Astrocyte of the cerebellum (primary cell): ENCODE data around the gene TFF3.

ENCODE experiments used
- DNase-seq: peaks from one replicate; pipeline ENCODE4 v3.0.0-alpha.2; 2011; ENCODE audit warnings: low read depth
- H3K4me3 ChIP-seq: 2 replicates; pipeline ENCODE4 v1.5.1; 2011; ENCODE audit warnings: mild to moderate bottlenecking, low read depth, low read length, moderate library complexity
- in situ Hi-C: cut with HindIII; loops from 2 replicates; pipeline ENCODE4 v1.10.0; 2017; ENCODE audit warnings: low sequenced_read_pairs
- TF ChIP-seq, protein P1 (sequence below): IDR thresholded peaks from 2 replicates; pipeline ENCODE4 v1.5.1; 2012; ENCODE audit warnings: low read length, low read depth, moderate library complexity, mild to moderate bottlenecking; ENCODE audit errors: missing control alignments

Gene TFF3

DNA sequence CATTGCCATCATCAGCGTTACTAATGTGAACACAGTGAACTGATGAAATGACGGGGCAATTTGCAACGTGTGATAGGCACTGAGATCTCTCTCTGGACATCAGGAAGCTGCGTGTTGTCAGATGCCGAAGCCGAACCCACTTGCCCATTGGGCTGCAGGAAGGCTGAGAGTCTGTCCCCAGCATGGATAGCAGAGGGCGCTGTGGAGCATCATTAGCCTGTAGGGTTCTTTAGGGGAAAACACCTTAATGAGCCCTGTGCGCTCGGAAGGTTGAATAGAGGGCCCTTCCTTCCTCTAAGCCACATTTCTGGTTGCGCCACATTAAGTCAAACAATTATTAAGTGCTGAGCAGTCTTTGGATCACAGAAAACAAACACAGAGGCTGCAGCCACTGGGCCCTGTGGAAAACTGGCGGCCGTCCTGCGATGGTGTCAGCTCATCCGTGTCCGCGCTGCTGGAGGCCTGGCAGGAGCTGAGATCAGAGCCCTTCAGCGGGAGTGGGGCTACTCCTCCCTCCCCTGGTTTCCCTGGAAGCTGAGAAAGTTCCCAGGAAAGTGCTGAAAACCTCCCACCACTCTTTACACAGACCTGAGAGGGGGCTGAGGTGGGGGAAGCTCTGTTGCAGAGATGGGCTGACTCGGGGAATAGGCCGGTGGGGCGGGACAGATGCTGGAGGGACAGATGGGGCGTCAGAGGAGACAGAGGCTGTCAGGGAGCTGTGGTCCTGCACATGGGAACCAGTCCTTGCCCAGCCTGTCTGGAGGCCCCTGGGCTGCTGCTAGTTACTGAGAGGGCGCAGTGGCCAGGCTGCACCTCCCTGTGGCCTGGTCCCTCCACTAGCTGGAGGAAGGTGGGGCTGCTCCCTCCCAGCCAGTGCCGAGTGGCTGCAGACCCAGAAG is 22.9 kb upstream of the TFF3 start:
- in situ Hi-C loops, result no loop called here
- TF ChIP-seq, protein P1, sequence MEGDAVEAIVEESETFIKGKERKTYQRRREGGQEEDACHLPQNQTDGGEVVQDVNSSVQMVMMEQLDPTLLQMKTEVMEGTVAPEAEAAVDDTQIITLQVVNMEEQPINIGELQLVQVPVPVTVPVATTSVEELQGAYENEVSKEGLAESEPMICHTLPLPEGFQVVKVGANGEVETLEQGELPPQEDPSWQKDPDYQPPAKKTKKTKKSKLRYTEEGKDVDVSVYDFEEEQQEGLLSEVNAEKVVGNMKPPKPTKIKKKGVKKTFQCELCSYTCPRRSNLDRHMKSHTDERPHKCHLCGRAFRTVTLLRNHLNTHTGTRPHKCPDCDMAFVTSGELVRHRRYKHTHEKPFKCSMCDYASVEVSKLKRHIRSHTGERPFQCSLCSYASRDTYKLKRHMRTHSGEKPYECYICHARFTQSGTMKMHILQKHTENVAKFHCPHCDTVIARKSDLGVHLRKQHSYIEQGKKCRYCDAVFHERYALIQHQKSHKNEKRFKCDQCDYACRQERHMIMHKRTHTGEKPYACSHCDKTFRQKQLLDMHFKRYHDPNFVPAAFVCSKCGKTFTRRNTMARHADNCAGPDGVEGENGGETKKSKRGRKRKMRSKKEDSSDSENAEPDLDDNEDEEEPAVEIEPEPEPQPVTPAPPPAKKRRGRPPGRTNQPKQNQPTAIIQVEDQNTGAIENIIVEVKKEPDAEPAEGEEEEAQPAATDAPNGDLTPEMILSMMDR, result peak; percentile 70
- peak; percentile 24 for DNase-seq
- no peak overlapping the region for H3K4me3 ChIP-seq

DNA sequence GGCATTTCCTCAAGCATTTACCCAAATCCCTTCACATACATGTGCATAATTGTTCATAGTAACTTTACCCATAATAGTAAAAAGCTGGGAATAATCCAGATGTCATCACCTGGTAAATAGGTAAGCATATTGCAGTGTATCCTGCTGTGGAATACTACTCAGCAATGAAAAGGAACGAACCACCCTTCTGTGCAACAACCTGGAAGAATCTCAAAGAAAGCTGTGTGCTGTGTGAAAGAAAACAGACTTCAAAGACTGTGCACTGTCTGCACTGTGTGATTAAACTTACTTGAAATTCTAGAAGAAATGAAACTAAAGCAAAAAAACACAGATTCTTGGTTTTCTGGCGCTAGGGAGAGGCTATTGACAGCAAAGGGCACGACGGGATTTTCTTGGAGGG is 22.1 kb upstream of the TFF3 start:
- H3K4me3 ChIP-seq, result no peak overlapping the region
- in situ Hi-C loops, result no loop called here
- TF ChIP-seq, protein P1, result no peak
- no peak for DNase-seq

DNA sequence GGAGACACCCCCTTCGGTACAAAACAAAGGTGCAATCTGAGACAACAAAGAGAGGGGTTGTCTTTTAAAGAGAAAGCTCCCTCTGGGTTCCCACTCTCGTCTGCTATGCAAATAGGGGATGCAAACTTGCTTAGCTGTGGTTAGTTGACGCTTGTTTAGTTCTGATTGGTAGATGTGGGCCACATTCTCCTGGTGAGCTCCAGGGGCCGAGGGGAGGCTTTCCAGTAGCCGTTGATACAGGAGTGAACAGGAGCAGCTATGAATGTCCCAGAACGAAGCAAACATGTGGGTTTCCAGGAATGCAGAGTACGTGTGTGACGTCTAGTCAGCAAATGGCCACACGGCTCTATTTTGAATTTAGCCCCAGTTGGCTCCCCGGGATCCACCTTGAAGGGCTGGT is 20.8 kb upstream of the TFF3 start:
- no peak for DNase-seq
- TF ChIP-seq, protein P1, result no peak
- H3K4me3 ChIP-seq, result no peak overlapping the region
- in situ Hi-C loops, result no loop called here

DNA sequence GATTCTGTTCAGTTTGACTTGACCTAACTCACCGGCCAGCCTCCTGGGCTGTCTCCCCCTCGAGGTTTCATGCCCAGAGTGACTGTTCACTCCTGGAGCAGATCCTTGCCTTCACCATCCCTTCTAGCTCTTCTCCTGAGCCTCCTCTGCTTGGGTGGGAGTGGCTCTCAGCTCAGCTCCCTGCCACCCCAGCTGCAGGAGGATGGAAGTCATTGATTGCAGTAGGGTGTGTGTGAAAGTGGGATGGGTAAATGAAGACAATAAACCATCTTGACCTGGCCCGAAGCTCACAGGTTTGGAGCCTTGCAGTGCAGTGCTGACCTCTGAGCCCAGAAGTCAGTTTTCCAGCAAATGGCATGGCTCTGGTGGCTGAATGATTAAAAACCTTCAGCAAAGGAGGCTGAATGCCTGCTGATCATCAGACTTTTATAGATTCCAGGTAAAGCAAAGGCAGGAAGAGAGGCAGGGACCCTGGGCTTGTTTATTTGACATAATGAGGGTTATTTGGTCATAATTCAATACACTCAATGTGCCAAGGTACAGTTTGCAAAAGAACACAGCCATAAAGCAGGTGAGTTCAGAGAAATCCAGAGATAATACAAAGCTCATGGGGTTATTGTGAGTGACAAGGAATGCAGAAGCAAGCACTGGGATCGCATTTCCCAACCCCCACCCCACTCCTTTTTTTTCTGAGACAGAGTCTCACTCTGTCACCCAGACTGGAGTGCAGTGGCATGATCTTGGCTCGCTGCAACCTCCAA is 17.5 kb upstream of the TFF3 start:
- in situ Hi-C loops, result no loop called here
- H3K4me3 ChIP-seq, result no peak overlapping the region
- TF ChIP-seq, protein P1, result no peak
- DNase-seq, result no peak

DNA sequence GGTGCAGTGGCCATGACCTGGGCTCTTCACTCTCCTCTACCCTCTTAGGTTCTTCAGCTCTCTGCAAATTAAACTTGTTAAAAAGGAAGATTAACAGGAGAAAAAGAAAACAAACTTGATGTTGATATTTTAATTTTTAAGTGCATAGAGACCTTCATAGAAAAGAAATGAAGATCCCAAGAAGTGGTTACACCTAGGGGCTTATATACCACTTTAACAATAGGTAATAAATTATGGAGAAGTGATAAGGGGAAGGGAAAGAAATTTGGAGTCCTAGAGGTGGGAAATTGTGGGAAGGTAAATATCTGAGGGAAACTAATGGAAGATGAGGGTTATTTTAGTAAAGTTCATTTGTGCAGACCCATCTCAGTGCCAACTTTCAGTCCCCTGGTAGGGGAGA is 16.5 kb upstream of the TFF3 start:
- DNase-seq, result no peak
- in situ Hi-C loops, result no loop called here
- no peak overlapping the region for H3K4me3 ChIP-seq
- TF ChIP-seq, protein P1, result no peak

DNA sequence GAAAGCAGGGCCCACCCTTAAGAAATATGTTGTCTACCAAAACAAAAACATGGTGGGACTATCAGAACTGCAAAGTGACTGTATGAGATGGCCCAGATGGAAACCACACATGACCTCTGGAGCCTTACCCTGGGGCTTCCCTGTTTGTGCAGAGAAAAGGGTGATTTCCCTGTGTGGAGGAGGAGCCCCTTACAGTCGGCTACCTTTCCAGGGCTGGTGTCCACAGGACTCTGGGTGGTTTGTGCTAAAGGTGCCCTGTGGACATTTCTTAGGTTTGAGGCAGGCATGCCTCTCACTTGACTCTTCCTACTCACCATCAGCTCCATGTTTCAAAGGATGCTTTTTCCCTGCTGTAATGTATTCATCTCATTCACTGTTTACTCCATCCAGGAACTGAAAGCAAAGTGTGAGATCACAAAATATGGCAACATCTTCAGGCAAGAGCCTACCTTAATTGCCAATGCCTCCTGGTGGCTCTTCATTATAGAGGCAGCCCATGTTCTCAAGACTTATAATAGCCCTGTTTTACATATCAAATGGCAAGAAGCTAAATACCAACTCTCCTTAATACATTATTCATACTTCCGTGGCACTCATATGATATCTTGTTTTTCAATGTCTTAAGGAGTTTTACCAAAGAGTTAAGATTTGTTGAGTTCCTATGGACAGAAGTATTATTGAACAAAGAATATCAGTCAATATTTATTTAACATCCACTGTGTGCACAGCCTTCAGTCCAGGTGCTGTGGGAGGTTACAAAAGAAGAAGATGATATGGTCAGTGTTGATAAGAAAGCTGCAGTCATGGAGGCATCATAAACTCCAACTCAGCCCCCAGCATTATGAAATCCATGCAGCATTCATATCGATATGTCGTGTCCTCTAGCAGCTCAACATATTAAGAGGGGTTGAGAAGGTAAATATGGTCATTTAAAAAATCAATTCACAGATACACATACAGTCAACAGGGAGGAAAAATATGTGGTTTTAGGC is 15.5 kb upstream of the TFF3 start:
- no peak overlapping the region for H3K4me3 ChIP-seq
- TF ChIP-seq, protein P1, result no peak
- no peak for DNase-seq
- in situ Hi-C loops, result no loop called here
